ENCODE results near the gene NEK2.
"Not testable (repeated sequence)": the region's sequence is repeated elsewhere in the genome, so short reads cannot be mapped to it uniquely, and the experiment has no call there.

The NEK2 gene

GRCh38 chr1:211648980-211649934 lies 26.2 kb downstream of the NEK2 start:
- peak; percentile 49 for DNase-seq

- no peak for DNase-seq
Measured at GRCh38 chr1:211648336-211648735, 27.1 kb downstream of the NEK2 start.

- DNase-seq, result no peak
Measured at GRCh38 chr1:211647711-211648121, 27.7 kb downstream of the NEK2 start.

- DNase-seq, result no peak
Measured at GRCh38 chr1:211646566-211646965, 28.9 kb downstream of the NEK2 start.

- DNase-seq, result not testable (repeated sequence)
Measured at GRCh38 chr1:211645601-211646000, 29.8 kb downstream of the NEK2 start.

- no peak for DNase-seq
Measured at GRCh38 chr1:211644653-211645052, 30.8 kb downstream of the NEK2 start.

GRCh38 chr1:211643324-211644212 lies 31.9 kb downstream of the NEK2 start:
- no peak for DNase-seq

GRCh38 chr1:211642870-211643269 lies 32.6 kb downstream of the NEK2 start:
- DNase-seq, result no peak

GRCh38 chr1:211641942-211642341 lies 33.5 kb downstream of the NEK2 start:
- no peak for DNase-seq

- DNase-seq, result no peak
Measured at GRCh38 chr1:211641044-211641800, 34.2 kb downstream of the NEK2 start.

GRCh38 chr1:211640301-211640630 lies 35.2 kb downstream of the NEK2 start:
- no peak for DNase-seq

- DNase-seq, result no peak
Measured at GRCh38 chr1:211639475-211640300, 35.7 kb downstream of the NEK2 start.

GRCh38 chr1:211638689-211639101 lies 36.7 kb downstream of the NEK2 start:
- no peak for DNase-seq

GRCh38 chr1:211638246-211638645 lies 37.2 kb downstream of the NEK2 start:
- DNase-seq, result no peak

GRCh38 chr1:211637066-211637465 lies 38.4 kb downstream of the NEK2 start:
- no peak for DNase-seq

- DNase-seq, result not testable (repeated sequence)
Measured at GRCh38 chr1:211636575-211637029, 38.8 kb downstream of the NEK2 start.

GRCh38 chr1:211635597-211636205 lies 39.7 kb downstream of the NEK2 start:
- DNase-seq, result no peak

- DNase-seq, result no peak
Measured at GRCh38 chr1:211634931-211635330, 40.5 kb downstream of the NEK2 start.

- DNase-seq, result no peak
Measured at GRCh38 chr1:211634461-211634860, 41.0 kb downstream of the NEK2 start.

- no peak for DNase-seq
Measured at GRCh38 chr1:211633524-211633846, 41.9 kb downstream of the NEK2 start.

- DNase-seq, result no peak
Measured at GRCh38 chr1:211632808-211633523, 42.5 kb downstream of the NEK2 start.

All from activated CD4-positive, alpha-beta T cell treated with anti-CD3 and anti-CD28 coated beads for 48 hours (primary cell).